K562 (cell line): Measurements from ENCODE around the gene LINS1. TPM values are rescaled to one million over a fixed set of nuclear protein-coding genes. Genes with fewer than 3 reads are reported as not detected.

Source experiments
- ATAC-seq: fragments of 200-7000 bp; cut with Tn5 transposase; 3 replicates; pipeline ENCODE4 v1.9.1; 2020; ENCODE audit warnings: moderate library complexity
- BruUV-seq: library from RNA; stranded (reverse); fragments of 400-500 nt; replicated peaks from 2 replicates; lab custom pipeline; 2021; lab: Mats Ljungman, UMichigan
- CTCF ChIA-PET: fragments of 300-600 bp; formaldehyde crosslinking; extraction: SDS; loops from one replicate; lab custom pipeline; 2021; ENCODE audit warnings: low intra/inter-chr PET ratio; lab: Yijun Ruan, JAX
- POLR2A ChIA-PET: fragments of 300-600, 350-650 bp; sonication (Branson Sonifier 250); formaldehyde crosslinking; extraction: SDS; loops from one replicate; lab custom pipeline; 2021; ENCODE audit warnings: antibody characterized with exemption, inconsistent platforms; lab: Yijun Ruan, JAX
- DNase-seq, 4 experiments: peaks; one replicate each; pipeline versions ENCODE4 v3.0.0 to v3.0.0-alpha.2; 2011 to 2018; ENCODE audit warnings: low spot score in 3 of 4, mixed read lengths in 3 of 4; ENCODE audit errors: extremely low read depth in 1 of 4
- FAIRE-seq: peaks from 2 replicates; lab custom pipeline; 2011; peaks lifted over from hg19 to GRCh38; lab: Jason Lieb, UNC
- H2AFZ ChIP-seq: 2 replicates; pipeline ENCODE4 v1.6.0; 2011; ENCODE audit warnings: low read depth, low read length, control low read depth, inconsistent platforms
- H3K27ac ChIP-seq: fragments of 200-600 bp; 3 replicates; pipeline ENCODE4 v1.8.0; 2011; ENCODE audit warnings: low read depth, mild to moderate bottlenecking, control low read depth, inconsistent platforms, low read length, moderate library complexity, mixed read lengths; ENCODE audit errors: extremely low read depth
- H3K27me3 ChIP-seq, 2 experiments: fragments of 300-600 bp in 1 of 2; 2 replicates in 1 of 2; 3 replicates in 1 of 2; pipeline versions ENCODE4 v1.6.0 to v1.8.0; 2011; ENCODE audit warnings: inconsistent platforms in 2 of 2, low read length in 2 of 2, mild to moderate bottlenecking in 1 of 2, mixed read lengths in 1 of 2, moderate library complexity in 1 of 2; ENCODE audit not compliant: control insufficient read depth in 2 of 2, insufficient read depth in 2 of 2
- H3K36me3 ChIP-seq: fragments of 300-600 bp; 3 replicates; pipeline ENCODE4 v1.8.0; 2011; ENCODE audit warnings: mild to moderate bottlenecking, low read length, inconsistent platforms; ENCODE audit not compliant: control insufficient read depth, insufficient read depth
- H3K4me1 ChIP-seq, 2 experiments: fragments of 200-600 bp in 1 of 2; replicated peaks in 1 of 2; 2 replicates in 1 of 2; 3 replicates in 1 of 2; pipeline versions ENCODE4 v1.5.1 to v1.8.0; 2011; ENCODE audit warnings: inconsistent platforms in 2 of 2, low read length in 2 of 2, mild to moderate bottlenecking in 1 of 2, mixed read lengths in 1 of 2, moderate library complexity in 1 of 2; ENCODE audit not compliant: control insufficient read depth in 2 of 2, insufficient read depth in 2 of 2
- H3K4me2 ChIP-seq: 2 replicates; pipeline ENCODE4 v1.6.1; 2011; ENCODE audit warnings: low read length, control low read depth, inconsistent platforms, mixed read lengths; ENCODE audit not compliant: insufficient read depth
- H3K4me3 ChIP-seq: fragments of 200-600 bp; sonication (generic), shearing (Covaris generic); 2 replicates; pipeline ENCODE4 v1.5.1; 2016; ENCODE audit warnings: control low read depth, inconsistent platforms
- H3K79me2 ChIP-seq: fragments of 200-600 bp; 3 replicates; pipeline ENCODE4 v1.8.0; 2011; ENCODE audit warnings: low read length, inconsistent platforms; ENCODE audit not compliant: control insufficient read depth, insufficient read depth
- H3K9ac ChIP-seq, 2 experiments: 2 replicates each; pipeline versions ENCODE4 v1.6.0 to v1.6.1; 2011; ENCODE audit warnings: low read depth in 2 of 2, low read length in 2 of 2, control low read depth in 1 of 2, inconsistent platforms in 1 of 2, mild to moderate bottlenecking in 1 of 2, mixed read lengths in 1 of 2; ENCODE audit not compliant: insufficient read depth in 1 of 2
- H3K9me1 ChIP-seq: one replicate; pipeline ENCODE4 v1.6.0; 2011; ENCODE audit warnings: inconsistent platforms, mild to moderate bottlenecking, low read length, moderate library complexity; ENCODE audit not compliant: control insufficient read depth, insufficient read depth
- H3K9me3 ChIP-seq: replicated peaks from 2 replicates; pipeline ENCODE4 v1.5.1; 2011; ENCODE audit warnings: low read depth, low read length, inconsistent platforms; ENCODE audit not compliant: control insufficient read depth, insufficient read depth
- H4K20me1 ChIP-seq: replicated peaks from 2 replicates; pipeline ENCODE4 v1.6.1; 2011; ENCODE audit warnings: low read length, inconsistent platforms, mixed read lengths; ENCODE audit not compliant: control insufficient read depth, insufficient read depth
- CCNT2 ChIP-seq: IDR thresholded peaks from 2 replicates; pipeline ENCODE4 v1.6.1; 2011; ENCODE audit warnings: borderline replicate concordance, low read depth, mild to moderate bottlenecking, moderate library complexity, mixed read lengths, low read length; ENCODE audit not compliant: insufficient read length; ENCODE audit errors: extremely low read depth
- E2F1 ChIP-seq: sonication (generic); formaldehyde crosslinking; IDR thresholded peaks from 2 replicates; pipeline ENCODE4 v1.8.1; 2023; ENCODE audit warnings: mild to moderate bottlenecking, missing genetic modification reagents, moderate library complexity
- HBP1 ChIP-seq: fragments of 450-650 bp; formaldehyde crosslinking; IDR thresholded peaks from 2 replicates; pipeline ENCODE4 v1.4.0; 2022; ENCODE audit warnings: missing genetic modification characterization
- NCOA6 ChIP-seq: fragments of 450-650 bp; IDR thresholded peaks from 2 replicates; pipeline ENCODE4 v1.6.1; 2017; ENCODE audit warnings: mild to moderate bottlenecking
- NFIX ChIP-seq: fragments of 250-450 bp; sonication (Bioruptor Pico); IDR thresholded peaks from 2 replicates; pipeline ENCODE4 v1.4.0; 2020; ENCODE audit warnings: low read depth, mild to moderate bottlenecking, moderate library complexity
- RBM17 ChIP-seq: fragments of 200-400 bp; formaldehyde crosslinking; IDR thresholded peaks from 2 replicates; pipeline ENCODE4 v1.6.1; 2017; ENCODE audit warnings: low read depth, mild to moderate bottlenecking, low read length, borderline replicate concordance
- SAFB ChIP-seq: fragments of 200-400 bp; formaldehyde crosslinking; IDR thresholded peaks from 2 replicates; pipeline ENCODE4 v1.6.1; 2017; ENCODE audit warnings: low read depth, low read length, borderline replicate concordance
- SMARCA4 ChIP-seq: fragments of 450-650 bp; IDR thresholded peaks from 2 replicates; pipeline ENCODE4 v1.6.1; 2016
- SREBF1 ChIP-seq: fragments of 150-350 bp; IDR thresholded peaks from 2 replicates; pipeline ENCODE4 v1.6.1; 2014; ENCODE audit warnings: antibody characterized with exemption, low read depth, low read length, borderline replicate concordance
- SREBF2 ChIP-seq: sonication (generic); formaldehyde crosslinking; IDR thresholded peaks from 2 replicates; pipeline ENCODE4 v1.4.0; 2020; ENCODE audit warnings: mild to moderate bottlenecking, missing genetic modification reagents
- ZBTB11 ChIP-seq, 3 experiments: fragments of 200-800 bp in 1 of 3; fragments of 250-450 bp in 1 of 3; fragments of 450-650 bp in 1 of 3; sonication (Bioruptor Pico) in 1 of 3; sonication (Bioruptor generic) in 1 of 3; formaldehyde crosslinking in 1 of 3; IDR thresholded peaks; 2 replicates each; pipeline versions ENCODE4 v1.6.1 to v1.8.0; 2016 to 2022; ENCODE audit warnings: mild to moderate bottlenecking in 2 of 3, missing genetic modification characterization in 2 of 3, missing compliant biosample characterization in 1 of 3, moderate library complexity in 1 of 3
- ZBTB17 ChIP-seq: fragments of 450-650 bp; formaldehyde crosslinking; IDR thresholded peaks from 2 replicates; pipeline ENCODE4 v1.4.0; 2020; ENCODE audit warnings: mild to moderate bottlenecking
- ZKSCAN3 ChIP-seq: fragments of 250-450 bp; sonication (Bioruptor Pico); IDR thresholded peaks from 2 replicates; pipeline ENCODE4 v1.4.0; 2020
- ZNF197 ChIP-seq: fragments of 200-800 bp; sonication (Bioruptor generic); IDR thresholded peaks from 2 replicates; pipeline ENCODE4 v1.6.1; 2016; ENCODE audit warnings: low read depth, missing genetic modification characterization, missing compliant biosample characterization
- WGBS: fragments of 100-300 bp; shearing (Covaris generic); methylation state at CpG from one replicate; pipeline ENCODE4 v1.1.6; 2016; ENCODE audit warnings: low coverage, mixed read lengths; ENCODE audit not compliant: insufficient coverage; ENCODE audit errors: missing lambda C conversion rate; 5-methylcytosine and 5-hydroxymethylcytosine counted together
- in situ Hi-C: fragments of 300-500 bp; cut with MboI; formaldehyde crosslinking; loops from 4 replicates; pipeline ENCODE4 v1.15.0; 2018; ENCODE audit warnings: inconsistent platforms, mixed read lengths
- intact Hi-C: fragments of 100-400 bp; cut with micrococcal nuclease; formaldehyde crosslinking; loops from 2 replicates; pipeline ENCODE4 v1.14.2; 2022
- polyA plus RNA-seq, 8 experiments: library from polyadenylated mRNA; depleted of rRNA in 4 of 8; stranded (reverse) in 5 of 8; unstranded in 3 of 8; fragments of >200 nt; fragmentation: Nextera tagmentation in 2 of 8; fragmentation: Illumina TruSeq in 1 of 8; extraction: Ambion mirVana in 2 of 8; extraction: Trizol in 1 of 8; gene quantifications; 2 replicates each; pipeline versions ENCODE4 v1.2.1 to v1.2.3, GENCODE V29; 2011 to 2014; ENCODE audit warnings: inconsistent platforms in 1 of 8, missing spikeins in 1 of 8
- total RNA-seq, 7 experiments: library from RNA; depleted of rRNA in 6 of 7; stranded (reverse); fragments of >200 nt in 6 of 7; fragmentation: Illumina TruSeq in 2 of 7; extraction: Trizol in 2 of 7; gene quantifications; 2 replicates each; pipeline versions ENCODE4 v1.2.1 to v1.2.3, GENCODE V29; 2011 to 2021; ENCODE audit warnings: low replicate concordance in 1 of 7

The LINS1 gene
- total and polyA plus RNA-seq, 9 of the 15 experiments (the other 6 are each of a cell fraction or from before 2014, with no cell fraction given), result 15.4 to 31.4 (median 24.6) TPM

- no peaks in the 10 kb centered on the region for H3K9me3 ChIP-seq
- in situ Hi-C loops, result no loop called here
- CTCF ChIA-PET, result no interaction called here
- H4K20me1 ChIP-seq, result no peaks in the 10 kb centered on the region
- TF ChIP-seq ZBTB11 (CRISPR knock-in tag; IDR thresholded peaks at IDR 0.05) (no peak), SAFB (no peak), E2F1 (CRISPR knock-in tag) (no peak), SREBF2 (no peak), ZKSCAN3 (no peak), NCOA6 (no peak), NFIX (CRISPR knock-in tag) (no peak), ZBTB17 (CRISPR knock-in tag) (no peak), HBP1 (CRISPR knock-in tag) (no peak), CCNT2 (no peak), RBM17 (no peak), SMARCA4 (no peak), ZNF197 (no peak), SREBF1 (no peak)
- no TSS peak for BruUV-seq
- H3K9me1 ChIP-seq, result no peaks in the 10 kb centered on the region
- H3K4me2 ChIP-seq, result no peak overlapping the region
- H3K4me1 ChIP-seq, result no peaks in the 10 kb centered on the region
- no peak overlapping the region for H3K27ac ChIP-seq
- ATAC-seq (no peak), FAIRE-seq (no peak), DNase-seq (no peak)
- no peak overlapping the region for H3K9ac ChIP-seq
- peaks cover 48% of the 10 kb centered on the region; the same call in 2 of the 3 replicates for H3K36me3 ChIP-seq
- no peaks in the 10 kb centered on the region for H3K79me2 ChIP-seq
- POLR2A ChIA-PET, result interaction anchor here (0.6 to 1.0 kb wide), 2 partner anchors 9 to 759 kb away, joined by 3 to 4 read pairs; no protein-coding TSS in a partner anchor
- 93% methylated on average over 1 of the region's 1 CpG for WGBS
- H2AFZ ChIP-seq, result no peak overlapping the region
- no peak overlapping the region for H3K4me3 ChIP-seq
- intact Hi-C loops, result no loop called here
- no peaks in the 10 kb centered on the region for H3K27me3 ChIP-seq
These were observed 11.2 kb upstream of the LINS1 start for GRCh38 chr15:100613208-100613607.
